ENCODE measurements around the gene NFATC2IP. TPM values are rescaled to one million over a fixed set of nuclear protein-coding genes. Genes with fewer than 3 reads are reported as not detected.

Gene NFATC2IP
- total and polyA plus RNA-seq, 2 experiments from 2014 or later, result 17.3 to 19.7 TPM

DNA sequence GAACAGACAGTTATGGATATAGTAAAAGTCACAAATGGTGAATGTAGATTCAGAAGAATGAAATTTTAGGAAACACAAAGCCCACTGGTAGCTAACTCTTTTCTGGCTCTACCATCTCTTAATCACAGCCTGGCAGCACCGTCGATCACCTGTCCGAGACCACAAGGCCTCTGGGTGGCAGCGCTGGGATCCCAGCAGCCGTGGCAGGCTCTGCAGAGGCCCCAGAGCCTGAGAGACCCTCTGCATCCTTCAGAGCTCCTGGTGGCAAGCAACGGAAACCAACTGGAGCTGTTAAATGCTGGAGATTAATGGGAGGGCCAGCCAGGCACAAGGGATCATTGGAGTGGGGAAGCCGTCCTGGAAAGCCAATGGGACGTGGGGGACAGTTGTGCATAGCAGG, 60.4 kb downstream of the NFATC2IP start:
- H3K4me1 ChIP-seq (ENCODE audit: insufficient read depth), result no peaks in the 10 kb centered on the region
- H3K9me2 ChIP-seq (replicated peaks; ENCODE audit: insufficient read depth), result no peaks in the 10 kb centered on the region
- H4K20me1 ChIP-seq (ENCODE audit: insufficient read depth, poor library complexity, severe bottlenecking), result no peaks in the 10 kb centered on the region
- TF ChIP-seq EZH2phosphoT487 (IDR thresholded peaks at IDR 0.05; ENCODE audit: low read depth, severe bottlenecking, unreplicated experiment) (no peak), EZH2 (IDR thresholded peaks at IDR 0.05; ENCODE audit: borderline replicate concordance) (no peak)
- TF ChIP-seq, protein P1, sequence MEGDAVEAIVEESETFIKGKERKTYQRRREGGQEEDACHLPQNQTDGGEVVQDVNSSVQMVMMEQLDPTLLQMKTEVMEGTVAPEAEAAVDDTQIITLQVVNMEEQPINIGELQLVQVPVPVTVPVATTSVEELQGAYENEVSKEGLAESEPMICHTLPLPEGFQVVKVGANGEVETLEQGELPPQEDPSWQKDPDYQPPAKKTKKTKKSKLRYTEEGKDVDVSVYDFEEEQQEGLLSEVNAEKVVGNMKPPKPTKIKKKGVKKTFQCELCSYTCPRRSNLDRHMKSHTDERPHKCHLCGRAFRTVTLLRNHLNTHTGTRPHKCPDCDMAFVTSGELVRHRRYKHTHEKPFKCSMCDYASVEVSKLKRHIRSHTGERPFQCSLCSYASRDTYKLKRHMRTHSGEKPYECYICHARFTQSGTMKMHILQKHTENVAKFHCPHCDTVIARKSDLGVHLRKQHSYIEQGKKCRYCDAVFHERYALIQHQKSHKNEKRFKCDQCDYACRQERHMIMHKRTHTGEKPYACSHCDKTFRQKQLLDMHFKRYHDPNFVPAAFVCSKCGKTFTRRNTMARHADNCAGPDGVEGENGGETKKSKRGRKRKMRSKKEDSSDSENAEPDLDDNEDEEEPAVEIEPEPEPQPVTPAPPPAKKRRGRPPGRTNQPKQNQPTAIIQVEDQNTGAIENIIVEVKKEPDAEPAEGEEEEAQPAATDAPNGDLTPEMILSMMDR (IDR thresholded peaks at IDR 0.05; ENCODE audit: poor library complexity), result no peak
- no peaks in the 10 kb centered on the region for H3K27me3 ChIP-seq
- H3K27ac ChIP-seq, result no peak overlapping the region
- H3K36me3 ChIP-seq (replicated peaks; ENCODE audit: insufficient read depth, low read depth), result no peaks in the 10 kb centered on the region
- H3K4me2 ChIP-seq, result no peak overlapping the region
- H3K9me3 ChIP-seq (ENCODE audit: low read depth), result no peaks in the 10 kb centered on the region
- 67% methylated on average over 8 of the region's 8 CpGs for WGBS (ENCODE audit: low lambda C conversion rate, missing lambda C conversion rate)
- no peak overlapping the region for H2AFZ ChIP-seq
- H3K79me2 ChIP-seq, result no peaks in the 10 kb centered on the region
- no peak overlapping the region for H3K4me3 ChIP-seq
- no peak for DNase-seq (ENCODE audit: low spot score)

DNA sequence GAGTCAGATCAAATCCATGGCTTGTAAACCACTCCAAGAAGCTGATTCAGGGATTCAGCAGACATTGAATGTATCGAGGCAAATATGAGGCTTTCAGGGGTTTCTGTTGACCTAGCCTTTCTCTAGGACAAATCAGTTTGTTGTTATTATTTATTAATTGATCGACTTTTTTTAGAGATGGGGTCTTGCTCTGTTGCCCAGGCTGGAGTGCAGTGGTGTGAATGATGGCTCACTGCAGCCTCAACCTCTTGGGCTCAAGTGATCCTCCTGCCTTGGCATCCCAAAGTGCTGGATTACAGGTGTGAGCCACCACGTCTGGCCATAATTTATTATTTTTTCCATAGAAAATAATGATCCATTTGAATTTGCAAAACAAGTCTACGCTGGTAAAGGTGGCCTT, 61.1 kb downstream of the NFATC2IP start:
- Histone ChIP-seq H3K4me3 (no peak overlapping the region), H4K20me1 (ENCODE audit: insufficient read depth, poor library complexity, severe bottlenecking) (no peaks in the 10 kb centered on the region), H3K4me2 (no peak overlapping the region), H3K9me3 (ENCODE audit: low read depth) (no peaks in the 10 kb centered on the region), H2AFZ (no peak overlapping the region), H3K9me2 (replicated peaks; ENCODE audit: insufficient read depth) (no peaks in the 10 kb centered on the region), H3K27ac (no peak overlapping the region), H3K4me1 (ENCODE audit: insufficient read depth) (no peaks in the 10 kb centered on the region), H3K36me3 (replicated peaks; ENCODE audit: insufficient read depth, low read depth) (no peaks in the 10 kb centered on the region), H3K79me2 (no peaks in the 10 kb centered on the region), H3K27me3 (no peaks in the 10 kb centered on the region)
- 86% methylated on average over 4 of the region's 4 CpGs for WGBS (ENCODE audit: low lambda C conversion rate, missing lambda C conversion rate)
- DNase-seq (ENCODE audit: low spot score), result no peak
- no peak for TF ChIP-seq EZH2 (IDR thresholded peaks at IDR 0.05; ENCODE audit: borderline replicate concordance)
- no peak for TF ChIP-seq EZH2phosphoT487 (IDR thresholded peaks at IDR 0.05; ENCODE audit: low read depth, severe bottlenecking, unreplicated experiment)

DNA sequence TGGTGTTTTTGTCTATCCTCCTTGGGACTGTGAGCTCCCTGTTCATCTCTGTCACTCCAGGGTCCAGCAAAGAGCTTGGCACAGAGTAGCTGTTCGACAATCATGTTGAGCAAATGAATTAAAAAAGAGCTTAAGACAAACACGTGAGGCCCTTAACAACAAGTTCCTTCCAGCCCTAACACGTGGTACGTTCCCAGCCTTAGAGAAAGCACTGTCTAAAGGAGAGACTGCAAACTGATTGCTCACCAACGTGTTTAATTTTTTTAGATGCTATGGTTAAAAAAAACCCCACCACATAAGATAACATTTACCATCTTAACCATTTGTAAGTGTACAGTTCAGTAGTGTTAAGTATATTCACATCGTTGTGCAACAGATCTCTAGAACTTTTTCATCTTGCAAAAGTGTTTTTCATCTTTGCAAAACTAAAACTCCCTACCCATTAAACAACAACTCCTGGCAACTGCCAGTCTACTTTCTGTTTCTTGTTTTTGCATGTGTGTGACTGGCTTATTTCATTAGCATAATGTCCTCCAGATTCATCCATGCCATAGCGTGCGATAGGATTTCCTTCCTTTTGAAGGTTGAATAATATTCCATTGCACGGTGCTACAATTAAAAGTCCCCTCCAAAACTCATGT, 62.3 kb downstream of the NFATC2IP start:
- H3K79me2 ChIP-seq, result no peaks in the 10 kb centered on the region
- no peak overlapping the region for H3K4me3 ChIP-seq
- H3K9me2 ChIP-seq (replicated peaks; ENCODE audit: insufficient read depth), result no peaks in the 10 kb centered on the region
- H4K20me1 ChIP-seq (ENCODE audit: insufficient read depth, poor library complexity, severe bottlenecking), result no peaks in the 10 kb centered on the region
- TF ChIP-seq, protein P1 (IDR thresholded peaks at IDR 0.05; ENCODE audit: poor library complexity), result no peak
- TF ChIP-seq EZH2 (IDR thresholded peaks at IDR 0.05; ENCODE audit: borderline replicate concordance) (no peak), EZH2phosphoT487 (IDR thresholded peaks at IDR 0.05; ENCODE audit: low read depth, severe bottlenecking, unreplicated experiment) (no peak)
- no peak overlapping the region for H3K27ac ChIP-seq
- no peak overlapping the region for H3K4me2 ChIP-seq
- no peak for DNase-seq (ENCODE audit: low spot score)
- H2AFZ ChIP-seq, result no peak overlapping the region
- WGBS (ENCODE audit: low lambda C conversion rate, missing lambda C conversion rate), result 82% methylated on average over 9 of the region's 9 CpGs
- H3K36me3 ChIP-seq (replicated peaks; ENCODE audit: insufficient read depth, low read depth), result no peaks in the 10 kb centered on the region
- no peaks in the 10 kb centered on the region for H3K4me1 ChIP-seq (ENCODE audit: insufficient read depth)
- H3K9me3 ChIP-seq (ENCODE audit: low read depth), result no peaks in the 10 kb centered on the region
- no peaks in the 10 kb centered on the region for H3K27me3 ChIP-seq

DNA sequence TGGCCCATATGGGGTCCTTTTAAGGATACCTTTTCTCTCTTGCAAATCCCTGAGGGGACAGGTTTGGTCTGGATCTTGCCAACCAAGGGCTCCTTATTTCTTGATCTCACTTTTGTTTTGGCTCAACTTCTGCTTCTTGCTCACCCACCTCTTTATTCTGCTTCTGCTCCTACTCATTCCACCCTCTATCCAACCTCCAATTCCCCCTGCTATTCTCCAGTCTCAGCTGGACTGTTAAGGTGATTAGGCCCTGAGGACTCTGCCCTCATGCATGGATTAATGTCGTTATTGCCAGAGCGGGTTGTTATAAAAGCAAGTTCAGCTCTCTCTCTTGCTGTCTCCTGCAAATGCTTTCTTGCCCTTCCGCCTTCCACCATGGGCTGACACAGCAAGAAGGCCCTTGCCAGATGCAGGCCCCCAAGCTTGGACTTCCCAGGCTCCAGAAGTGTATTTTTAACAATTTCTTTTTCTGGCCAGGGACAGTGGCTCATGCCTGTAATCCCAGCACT, 63.9 kb downstream of the NFATC2IP start:
- TF ChIP-seq EZH2phosphoT487 (IDR thresholded peaks at IDR 0.05; ENCODE audit: low read depth, severe bottlenecking, unreplicated experiment) (no peak), EZH2 (IDR thresholded peaks at IDR 0.05; ENCODE audit: borderline replicate concordance) (no peak)
- TF ChIP-seq, protein P1 (IDR thresholded peaks at IDR 0.05; ENCODE audit: poor library complexity), result no peak
- Histone ChIP-seq H3K27me3 (no peaks in the 10 kb centered on the region), H3K36me3 (replicated peaks; ENCODE audit: insufficient read depth, low read depth) (no peaks in the 10 kb centered on the region), H3K4me1 (ENCODE audit: insufficient read depth) (no peaks in the 10 kb centered on the region), H3K9me2 (replicated peaks; ENCODE audit: insufficient read depth) (no peaks in the 10 kb centered on the region), H2AFZ (no peak overlapping the region), H3K4me3 (no peak overlapping the region), H3K9me3 (ENCODE audit: low read depth) (no peaks in the 10 kb centered on the region), H3K4me2 (no peak overlapping the region), H4K20me1 (ENCODE audit: insufficient read depth, poor library complexity, severe bottlenecking) (no peaks in the 10 kb centered on the region), H3K27ac (no peak overlapping the region), H3K79me2 (no peaks in the 10 kb centered on the region)
- no peak for DNase-seq (ENCODE audit: low spot score)
- 77% methylated on average over 3 of the region's 3 CpGs for WGBS (ENCODE audit: low lambda C conversion rate, missing lambda C conversion rate)

All from hepatocyte (in vitro differentiated cells).